Measurements from ENCODE around the gene RHO. TPM values are rescaled to one million over a fixed set of nuclear protein-coding genes. Genes with fewer than 3 reads are reported as not detected.
"Not testable (repeated sequence)": the region's sequence is repeated elsewhere in the genome, so short reads cannot be mapped to it uniquely, and the experiment has no call there.

Gene RHO
- total RNA-seq, 2 experiments from 2014 or later = not detected

DNA sequence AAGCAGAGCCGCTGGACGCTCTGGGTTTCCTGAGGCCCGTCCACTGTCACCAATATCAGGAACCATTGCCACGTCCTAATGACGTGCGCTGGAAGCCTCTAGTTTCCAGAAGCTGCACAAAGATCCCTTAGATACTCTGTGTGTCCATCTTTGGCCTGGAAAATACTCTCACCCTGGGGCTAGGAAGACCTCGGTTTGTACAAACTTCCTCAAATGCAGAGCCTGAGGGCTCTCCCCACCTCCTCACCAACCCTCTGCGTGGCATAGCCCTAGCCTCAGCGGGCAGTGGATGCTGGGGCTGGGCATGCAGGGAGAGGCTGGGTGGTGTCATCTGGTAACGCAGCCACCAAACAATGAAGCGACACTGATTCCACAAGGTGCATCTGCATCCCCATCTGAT lies 3.3 kb downstream of the RHO start:
- H3K4me1 Mint-ChIP-seq = no peaks in the 10 kb centered on the region
- DNase-seq (no peak), ATAC-seq (no peak)
- no peaks in the 10 kb centered on the region for H3K9me3 Mint-ChIP-seq (ENCODE audit: low read depth)
- CTCF ChIA-PET = no interaction called here
- H3K27me3 Mint-ChIP-seq = peaks cover 2% of the 10 kb centered on the region
- no peak overlapping the region for H3K27ac Mint-ChIP-seq
- no peaks in the 10 kb centered on the region for H3K36me3 Mint-ChIP-seq
- no peak overlapping the region for H3K4me3 Mint-ChIP-seq

DNA sequence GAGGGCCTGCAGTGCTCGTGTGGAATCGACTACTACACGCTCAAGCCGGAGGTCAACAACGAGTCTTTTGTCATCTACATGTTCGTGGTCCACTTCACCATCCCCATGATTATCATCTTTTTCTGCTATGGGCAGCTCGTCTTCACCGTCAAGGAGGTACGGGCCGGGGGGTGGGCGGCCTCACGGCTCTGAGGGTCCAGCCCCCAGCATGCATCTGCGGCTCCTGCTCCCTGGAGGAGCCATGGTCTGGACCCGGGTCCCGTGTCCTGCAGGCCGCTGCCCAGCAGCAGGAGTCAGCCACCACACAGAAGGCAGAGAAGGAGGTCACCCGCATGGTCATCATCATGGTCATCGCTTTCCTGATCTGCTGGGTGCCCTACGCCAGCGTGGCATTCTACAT lies 3.8 kb downstream of the RHO start:
- ATAC-seq = no peak
- no peak overlapping the region for H3K4me3 Mint-ChIP-seq
- peaks cover 3% of the 10 kb centered on the region for H3K27me3 Mint-ChIP-seq

DNA sequence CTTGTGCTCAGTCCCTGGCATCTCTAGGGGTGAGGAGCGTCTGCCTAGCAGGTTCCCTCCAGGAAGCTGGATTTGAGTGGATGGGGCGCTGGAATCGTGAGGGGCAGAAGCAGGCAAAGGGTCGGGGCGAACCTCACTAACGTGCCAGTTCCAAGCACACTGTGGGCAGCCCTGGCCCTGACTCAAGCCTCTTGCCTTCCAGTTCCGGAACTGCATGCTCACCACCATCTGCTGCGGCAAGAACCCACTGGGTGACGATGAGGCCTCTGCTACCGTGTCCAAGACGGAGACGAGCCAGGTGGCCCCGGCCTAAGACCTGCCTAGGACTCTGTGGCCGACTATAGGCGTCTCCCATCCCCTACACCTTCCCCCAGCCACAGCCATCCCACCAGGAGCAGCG lies 5.0 kb downstream of the RHO start:
- CTCF ChIA-PET = no interaction called here
- ATAC-seq (no peak), DNase-seq (no peak)
- no peak overlapping the region for H3K27ac Mint-ChIP-seq
- H3K4me3 Mint-ChIP-seq = no peak overlapping the region
- H3K36me3 Mint-ChIP-seq = no peaks in the 10 kb centered on the region
- no peaks in the 10 kb centered on the region for H3K9me3 Mint-ChIP-seq (ENCODE audit: low read depth)
- peaks cover 4% of the 10 kb centered on the region for H3K27me3 Mint-ChIP-seq
- no peaks in the 10 kb centered on the region for H3K4me1 Mint-ChIP-seq

More for the DNA sequence above, 3.8 kb downstream of the RHO start:
- Mint-ChIP-seq H3K27ac (no peak overlapping the region), H3K4me1 (no peaks in the 10 kb centered on the region), H3K9me3 (ENCODE audit: low read depth) (no peaks in the 10 kb centered on the region), H3K36me3 (no peaks in the 10 kb centered on the region)
- CTCF ChIA-PET = no interaction called here
- no peak for DNase-seq

DNA sequence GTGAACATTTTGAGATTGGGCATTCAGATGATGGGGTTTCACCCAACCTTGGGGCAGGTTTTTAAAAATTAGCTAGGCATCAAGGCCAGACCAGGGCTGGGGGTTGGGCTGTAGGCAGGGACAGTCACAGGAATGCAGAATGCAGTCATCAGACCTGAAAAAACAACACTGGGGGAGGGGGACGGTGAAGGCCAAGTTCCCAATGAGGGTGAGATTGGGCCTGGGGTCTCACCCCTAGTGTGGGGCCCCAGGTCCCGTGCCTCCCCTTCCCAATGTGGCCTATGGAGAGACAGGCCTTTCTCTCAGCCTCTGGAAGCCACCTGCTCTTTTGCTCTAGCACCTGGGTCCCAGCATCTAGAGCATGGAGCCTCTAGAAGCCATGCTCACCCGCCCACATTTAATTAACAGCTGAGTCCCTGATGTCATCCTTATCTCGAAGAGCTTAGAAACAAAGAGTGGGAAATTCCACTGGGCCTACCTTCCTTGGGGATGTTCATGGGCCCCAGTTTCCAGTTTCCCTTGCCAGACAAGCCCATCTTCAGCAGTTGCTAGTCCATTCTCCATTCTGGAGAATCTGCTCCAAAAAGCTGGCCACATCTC lies 6.1 kb downstream of the RHO start:
- no peak overlapping the region for H3K27ac Mint-ChIP-seq
- H3K9me3 Mint-ChIP-seq (ENCODE audit: low read depth) = no peaks in the 10 kb centered on the region

DNA sequence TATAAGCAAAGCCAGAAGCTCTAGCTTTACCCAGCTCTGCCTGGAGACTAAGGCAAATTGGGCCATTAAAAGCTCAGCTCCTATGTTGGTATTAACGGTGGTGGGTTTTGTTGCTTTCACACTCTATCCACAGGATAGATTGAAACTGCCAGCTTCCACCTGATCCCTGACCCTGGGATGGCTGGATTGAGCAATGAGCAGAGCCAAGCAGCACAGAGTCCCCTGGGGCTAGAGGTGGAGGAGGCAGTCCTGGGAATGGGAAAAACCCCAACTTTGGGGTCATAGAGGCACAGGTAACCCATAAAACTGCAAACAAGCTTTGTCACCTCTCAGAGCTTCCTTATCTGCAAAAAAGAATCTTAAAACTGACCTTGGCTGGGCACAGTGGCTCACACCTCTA lies 6.6 kb downstream of the RHO start:
- H3K27me3 Mint-ChIP-seq = peaks cover 4% of the 10 kb centered on the region
- H3K9me3 Mint-ChIP-seq (ENCODE audit: low read depth) = no peaks in the 10 kb centered on the region
- DNase-seq = no peak
- CTCF ChIA-PET = interaction anchor here (0.7 kb wide), 1 partner anchor 11 kb away, joined by 3 read pairs; no protein-coding TSS in a partner anchor
- no peak for ATAC-seq
- H3K36me3 Mint-ChIP-seq = no peaks in the 10 kb centered on the region
- no peak overlapping the region for H3K27ac Mint-ChIP-seq
- no peaks in the 10 kb centered on the region for H3K4me1 Mint-ChIP-seq
- H3K4me3 Mint-ChIP-seq = no peak overlapping the region

More for the DNA sequence above, 6.1 kb downstream of the RHO start:
- Mint-ChIP-seq H3K36me3 (no peaks in the 10 kb centered on the region), H3K27me3 (peaks cover 4% of the 10 kb centered on the region), H3K4me1 (no peaks in the 10 kb centered on the region), H3K4me3 (no peak overlapping the region)
- CTCF ChIA-PET = interaction anchor here (0.7 kb wide), 1 partner anchor 10 kb away, joined by 3 read pairs; no protein-coding TSS in a partner anchor
- ATAC-seq (no peak), DNase-seq (no peak)

DNA sequence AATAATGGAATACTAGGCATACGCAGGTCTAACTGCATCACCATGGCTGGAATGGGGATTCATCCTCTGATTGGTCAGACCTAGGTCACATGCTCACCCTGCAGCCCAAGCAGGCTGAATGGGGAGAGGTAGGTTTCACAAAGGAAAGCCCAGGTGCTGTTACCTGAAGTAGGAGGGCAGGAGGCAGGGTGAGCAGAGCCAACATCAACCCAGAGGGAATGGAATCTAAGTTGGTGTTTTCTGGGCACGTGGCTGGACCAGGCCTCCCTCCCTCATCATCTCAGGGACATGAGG lies 7.9 kb downstream of the RHO start:
- Mint-ChIP-seq H3K36me3 (no peaks in the 10 kb centered on the region), H3K27ac (no peak overlapping the region), H3K9me3 (ENCODE audit: low read depth) (no peaks in the 10 kb centered on the region), H3K4me1 (no peaks in the 10 kb centered on the region), H3K4me3 (no peak overlapping the region), H3K27me3 (peaks cover 4% of the 10 kb centered on the region)
- CTCF ChIA-PET = interaction anchor here (0.5 kb wide), 1 partner anchor 351 kb away, joined by 5 read pairs; no protein-coding TSS in a partner anchor
- ATAC-seq (no peak), DNase-seq (no peak)

DNA sequence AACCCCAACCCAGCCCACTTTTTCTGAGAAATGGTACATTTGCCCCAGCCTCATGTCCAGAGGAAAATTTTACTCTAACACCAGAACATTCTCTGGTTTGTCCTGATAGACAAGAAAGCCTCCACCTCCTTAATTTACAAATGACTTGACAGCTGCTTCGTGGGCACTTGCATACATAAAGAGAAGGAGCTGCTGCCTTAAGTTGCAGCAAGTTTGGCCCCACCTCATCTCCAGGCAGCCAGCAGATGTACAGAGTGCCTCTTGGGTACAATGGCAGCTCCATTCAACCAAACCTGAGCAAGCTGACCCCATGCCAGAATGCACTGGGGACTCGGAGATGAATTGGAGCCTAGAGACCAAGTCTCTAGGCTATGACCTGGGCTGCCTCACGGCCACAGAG lies 8.4 kb downstream of the RHO start:
- Mint-ChIP-seq H3K4me3 (no peak overlapping the region), H3K27me3 (peaks cover 4% of the 10 kb centered on the region), H3K27ac (no peak overlapping the region), H3K4me1 (no peaks in the 10 kb centered on the region), H3K36me3 (no peaks in the 10 kb centered on the region), H3K9me3 (ENCODE audit: low read depth) (no peaks in the 10 kb centered on the region)
- DNase-seq = no peak
- ATAC-seq = no peak
- CTCF ChIA-PET = interaction anchor here (0.5 to 1.2 kb wide), 2 partner anchors 18 to 351 kb away, joined by 3 to 5 read pairs; no protein-coding TSS in a partner anchor

DNA sequence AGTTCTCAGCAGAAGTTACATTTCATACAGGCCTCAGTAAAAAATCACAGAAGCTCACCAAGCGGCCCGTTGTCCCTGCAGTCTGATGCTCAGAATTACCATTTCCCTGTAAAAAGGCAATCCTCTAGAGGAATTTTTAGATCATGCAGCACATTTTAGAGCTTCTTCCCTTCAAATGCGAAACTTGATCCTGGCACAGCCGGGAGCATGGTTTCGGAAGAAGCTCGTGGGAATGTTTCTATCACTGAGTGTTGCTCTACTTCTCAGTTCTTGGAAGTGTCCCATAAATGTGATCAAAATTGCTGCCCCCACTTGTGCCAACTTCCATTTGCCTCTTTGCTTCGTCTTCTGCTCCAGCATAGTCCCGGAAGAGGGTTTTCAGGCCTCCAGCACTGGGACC lies 10.8 kb downstream of the RHO start:
- Mint-ChIP-seq H3K27ac (no peak overlapping the region), H3K4me3 (no peak overlapping the region), H3K4me1 (no peaks in the 10 kb centered on the region), H3K36me3 (no peaks in the 10 kb centered on the region), H3K27me3 (peaks cover 4% of the 10 kb centered on the region), H3K9me3 (ENCODE audit: low read depth) (no peaks in the 10 kb centered on the region)
- CTCF ChIA-PET = interaction anchor here (0.8 to 1.2 kb wide), 2 partner anchors 15 to 49 kb away, joined by 3 read pairs; no protein-coding TSS in a partner anchor
- ATAC-seq (no peak), DNase-seq (no peak)

DNA sequence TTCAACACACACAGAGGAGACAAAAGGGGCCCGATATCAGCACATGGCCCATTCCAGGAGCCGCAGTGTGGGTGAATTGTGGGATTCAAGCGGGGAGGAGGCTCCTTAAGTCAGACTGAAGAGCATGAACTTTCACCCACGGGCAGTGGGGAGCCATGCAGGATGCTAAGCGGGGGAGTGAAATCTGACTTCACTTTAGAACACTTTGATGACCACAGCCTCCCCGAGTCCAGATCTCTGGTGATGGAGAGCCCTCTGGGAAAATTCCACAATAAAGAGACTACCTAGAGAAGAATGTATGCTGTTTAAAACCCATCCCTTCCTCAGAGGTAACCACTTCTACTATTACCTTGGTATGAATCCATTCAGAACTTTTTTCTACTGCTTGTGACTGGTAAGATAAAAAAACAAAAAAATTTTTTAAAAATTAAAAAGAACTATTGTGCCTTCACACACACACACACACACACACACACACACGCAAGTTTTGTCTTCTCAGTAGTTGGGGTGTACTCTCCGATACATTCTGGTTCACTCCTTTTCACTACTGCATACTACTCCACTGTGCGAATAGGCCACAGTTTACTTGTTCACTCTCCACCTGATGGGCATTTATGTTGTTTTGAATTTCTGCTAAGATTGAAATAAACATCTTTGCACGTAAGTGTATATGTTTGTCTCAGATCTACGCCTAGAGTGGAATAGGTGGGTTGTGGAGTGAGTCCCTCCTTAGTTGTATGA lies 12.5 kb downstream of the RHO start:
- DNase-seq (no peak), ATAC-seq (no peak)
- CTCF ChIA-PET = no interaction called here
- H3K36me3 Mint-ChIP-seq = no peaks in the 10 kb centered on the region
- H3K27ac Mint-ChIP-seq = no peak overlapping the region
- no peak overlapping the region for H3K4me3 Mint-ChIP-seq
- no peaks in the 10 kb centered on the region for H3K4me1 Mint-ChIP-seq
- no peaks in the 10 kb centered on the region for H3K9me3 Mint-ChIP-seq (ENCODE audit: low read depth)
- peaks cover 2% of the 10 kb centered on the region for H3K27me3 Mint-ChIP-seq

DNA sequence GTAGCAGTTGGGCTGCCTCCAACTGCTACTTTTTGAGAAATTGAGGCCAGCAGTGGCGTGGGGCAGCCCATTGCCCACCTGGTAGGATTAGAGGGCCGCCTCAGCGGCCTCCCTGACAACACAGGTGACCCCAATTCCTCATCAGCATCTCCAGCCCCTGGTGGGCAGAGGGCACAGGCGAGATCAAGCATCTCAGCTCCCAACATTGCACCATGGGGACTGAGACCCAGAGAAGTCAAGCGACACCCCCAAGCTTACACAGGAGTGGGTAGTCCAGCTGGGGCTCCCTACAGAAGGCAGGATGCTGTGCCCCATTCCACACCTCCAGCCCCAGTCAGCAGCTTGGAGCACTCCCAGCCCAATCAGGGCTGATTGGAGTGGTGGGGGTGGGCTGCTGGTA lies 14.3 kb downstream of the RHO start:
- no peaks in the 10 kb centered on the region for H3K27me3 Mint-ChIP-seq
- CTCF ChIA-PET = no interaction called here
- ATAC-seq (no peak), DNase-seq (no peak)
- no peak overlapping the region for H3K4me3 Mint-ChIP-seq
- no peaks in the 10 kb centered on the region for H3K9me3 Mint-ChIP-seq (ENCODE audit: low read depth)
- H3K4me1 Mint-ChIP-seq = no peaks in the 10 kb centered on the region
- H3K27ac Mint-ChIP-seq = no peak overlapping the region
- no peaks in the 10 kb centered on the region for H3K36me3 Mint-ChIP-seq

DNA sequence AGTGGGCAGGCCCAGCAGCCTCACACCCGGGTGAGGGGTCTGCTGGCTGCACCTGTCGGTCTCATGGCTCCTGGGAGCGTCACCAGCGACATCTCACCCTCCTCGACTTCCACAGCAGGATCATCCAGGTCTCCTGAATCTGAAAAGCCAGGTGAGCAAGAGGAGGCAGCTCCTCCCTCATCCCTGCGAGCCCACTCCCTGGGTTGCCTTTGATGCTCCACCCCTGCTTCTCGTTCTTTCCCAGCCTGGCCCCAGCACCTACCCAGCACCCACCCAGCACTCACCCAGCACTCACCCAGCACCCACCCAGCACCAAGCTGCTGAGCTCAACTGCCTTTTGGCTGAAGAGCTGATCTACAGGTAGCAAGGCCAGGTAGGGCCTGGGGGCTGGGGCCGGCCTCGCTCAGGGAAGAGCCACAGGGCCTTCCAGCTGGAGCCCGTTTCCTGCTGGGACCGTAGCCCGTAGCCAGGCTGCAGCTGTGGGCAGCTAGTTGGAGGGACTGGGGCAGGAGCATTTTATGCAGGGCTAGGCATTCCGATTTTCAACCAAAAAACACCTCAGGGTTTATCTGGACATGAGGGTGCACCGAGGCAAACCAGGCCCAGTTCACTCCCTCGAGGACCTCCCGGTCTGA lies 14.8 kb downstream of the RHO start, which contains the start of gene H1-8:
Gene H1-8, plus strand, starts transcription at position 20 of the 635 bp plus-strand sequence. Its CDS starts 44 bp downstream, at position 64.
- H3K27ac Mint-ChIP-seq = no peak within 1 kb of the TSS
- no peak for DNase-seq
- CTCF ChIA-PET = interaction anchor here (1.2 kb wide), 1 partner anchor 53 kb away, joined by 3 read pairs; no protein-coding TSS in a partner anchor
- no peaks in the 10 kb centered on the region for H3K27me3 Mint-ChIP-seq
- no peaks in the 10 kb centered on the region for H3K4me1 Mint-ChIP-seq
- no peak for ATAC-seq
- no peaks in the 10 kb centered on the region for H3K36me3 Mint-ChIP-seq
- no peak within 1 kb of the TSS for H3K4me3 Mint-ChIP-seq
- no peaks in the 10 kb centered on the region for H3K9me3 Mint-ChIP-seq (ENCODE audit: low read depth)

DNA sequence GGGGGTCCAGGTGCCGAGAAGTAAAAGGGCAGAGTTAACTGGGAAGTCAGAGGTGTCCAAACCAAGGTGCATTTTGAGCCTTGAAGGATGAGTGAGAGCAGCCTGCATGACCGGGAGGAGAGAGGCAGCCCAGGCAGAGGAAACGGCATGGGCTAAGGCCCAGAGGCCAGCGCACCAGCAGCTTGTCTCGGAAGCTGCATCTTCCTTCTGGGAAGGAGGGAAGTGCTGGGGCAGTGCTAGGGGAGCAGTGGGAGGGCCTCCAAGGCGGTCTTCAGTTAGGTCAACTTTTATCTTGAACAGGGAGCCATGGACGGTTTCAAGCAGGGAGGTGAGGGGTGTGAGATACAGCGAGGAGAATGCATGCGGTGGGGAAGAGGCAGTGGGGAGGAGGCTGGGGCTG lies 15.6 kb downstream of the RHO start:
- ATAC-seq (no peak), DNase-seq (no peak)
- no peaks in the 10 kb centered on the region for H3K9me3 Mint-ChIP-seq (ENCODE audit: low read depth)
- no peak overlapping the region for H3K4me3 Mint-ChIP-seq
- CTCF ChIA-PET = interaction anchor here (1.2 kb wide), 1 partner anchor 54 kb away, joined by 3 read pairs; no protein-coding TSS in a partner anchor
- H3K36me3 Mint-ChIP-seq = no peaks in the 10 kb centered on the region
- no peaks in the 10 kb centered on the region for H3K27me3 Mint-ChIP-seq
- no peaks in the 10 kb centered on the region for H3K4me1 Mint-ChIP-seq
- H3K27ac Mint-ChIP-seq = no peak overlapping the region

DNA sequence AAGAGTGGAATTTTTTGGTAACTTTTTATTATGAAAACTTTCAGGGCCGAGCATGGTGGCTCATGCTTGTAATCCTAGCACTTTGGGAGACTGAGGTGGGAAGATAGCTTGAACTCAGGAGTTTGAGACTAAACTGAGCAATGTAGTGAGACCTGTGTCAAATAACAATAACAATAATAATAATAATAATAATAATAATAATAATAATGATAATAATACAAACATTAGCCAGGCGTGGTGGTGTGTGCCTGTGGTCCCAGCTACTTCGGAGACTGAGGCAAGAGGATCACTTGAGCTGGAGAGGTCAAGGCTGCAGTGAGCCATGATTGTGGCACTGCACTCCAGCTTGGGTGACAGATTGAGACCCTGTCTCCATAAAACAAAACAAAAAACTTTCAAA lies 17.5 kb downstream of the RHO start:
- H3K27me3 Mint-ChIP-seq; DNase-seq; ATAC-seq; H3K4me3 Mint-ChIP-seq; H3K36me3 Mint-ChIP-seq; H3K27ac Mint-ChIP-seq; H3K4me1 Mint-ChIP-seq; H3K9me3 Mint-ChIP-seq (ENCODE audit: low read depth); CTCF ChIA-PET: not testable (repeated sequence)

DNA sequence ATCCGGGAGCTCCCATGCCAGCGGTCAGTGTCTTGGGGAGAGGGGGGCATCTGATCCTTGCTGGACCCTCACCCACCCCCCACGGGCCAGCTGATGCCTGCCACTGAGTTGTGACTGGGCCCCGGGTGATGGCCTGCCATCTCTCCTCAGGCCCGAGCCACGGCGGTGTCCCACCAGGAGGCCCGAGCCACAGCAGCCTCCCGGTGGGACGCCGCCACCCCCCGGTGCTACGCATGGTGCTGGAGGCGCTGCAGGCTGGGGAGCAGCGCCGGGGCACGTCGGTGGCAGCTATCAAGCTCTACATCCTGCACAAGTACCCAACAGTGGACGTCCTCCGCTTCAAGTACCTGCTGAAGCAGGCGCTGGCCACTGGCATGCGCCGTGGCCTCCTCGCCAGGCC lies 18.8 kb downstream of the RHO start:
- peaks cover 3% of the 10 kb centered on the region for H3K27me3 Mint-ChIP-seq
- no peak overlapping the region for H3K4me3 Mint-ChIP-seq
- H3K27ac Mint-ChIP-seq = no peak overlapping the region
- ATAC-seq (no peak), DNase-seq (no peak)
- no peaks in the 10 kb centered on the region for H3K9me3 Mint-ChIP-seq (ENCODE audit: low read depth)
- H3K4me1 Mint-ChIP-seq = no peaks in the 10 kb centered on the region
- no peaks in the 10 kb centered on the region for H3K36me3 Mint-ChIP-seq
- CTCF ChIA-PET = no interaction called here
